ENCODE measurements around the gene ACKR2. TPM values are rescaled to one million over a fixed set of nuclear protein-coding genes. Genes with fewer than 3 reads are reported as not detected.

Gene ACKR2
- total RNA-seq, 6 experiments from 2014 or later, result 17.0 to 36.1 (median 23.0) TPM

- Histone ChIP-seq H3K36me3 (no peaks in the 10 kb centered on the region), H3K4me1 (peaks cover 0 to 66% (median 26%) of the 10 kb centered on the region in 4 donors), H3K27ac (peak overlapping the region; percentile 75 to 91 (median 87)), H3K27me3 (no peaks in the 10 kb centered on the region), H3K4me3 (no peak overlapping the region), H3K9me3 (no peaks in the 10 kb centered on the region)
- intact Hi-C loops (cut with DNase I), result no loop called here
- no peak for TF ChIP-seq POLR2A (IDR thresholded peaks at IDR 0.05)
- TF ChIP-seq CTCF (IDR thresholded peaks at IDR 0.05), result no peak
- peak; percentile 51 to 66 (median 65) for ATAC-seq
- WGBS (ENCODE audit: insufficient coverage, low coverage, low lambda C conversion rate, missing lambda C conversion rate), result 22% methylated on average over 5 of the region's 5 CpGs
- no peak for DNase-seq
Measured at GRCh38 chr3:42829083-42829627, 19.9 kb downstream of the ACKR2 start.

GRCh38 chr3:42829628-42830436, 20.6 kb downstream of the ACKR2 start:
- Histone ChIP-seq H3K27me3 (no peaks in the 10 kb centered on the region), H3K4me1 (peaks cover 0 to 66% (median 26%) of the 10 kb centered on the region in 4 donors), H3K9me3 (no peaks in the 10 kb centered on the region), H3K4me3 (no peak overlapping the region), H3K27ac (peak overlapping the region; percentile 75 to 91 (median 87)), H3K36me3 (no peaks in the 10 kb centered on the region)
- TF ChIP-seq POLR2A (IDR thresholded peaks at IDR 0.05) (no peak), CTCF (IDR thresholded peaks at IDR 0.05) (no peak)
- DNase-seq (peak in 1 of 3 donors; percentile 74), ATAC-seq (peak; percentile 59 to 84 (median 74))
- 26% methylated on average over 5 of the region's 5 CpGs for WGBS (ENCODE audit: insufficient coverage, low coverage, low lambda C conversion rate, missing lambda C conversion rate)
- intact Hi-C loops (cut with DNase I), result no loop called here

GRCh38 chr3:42830437-42831320, 21.4 kb downstream of the ACKR2 start:
- Histone ChIP-seq H3K27ac (peak overlapping the region; percentile 34 to 91 (median 87)), H3K36me3 (no peaks in the 10 kb centered on the region)
- no peak for DNase-seq

More at GRCh38 chr3:42830437-42831320, 21.4 kb downstream of the ACKR2 start:
- peak; percentile 61 to 79 (median 72) for ATAC-seq
- 8% methylated on average over 7 of the region's 7 CpGs for WGBS (ENCODE audit: insufficient coverage, low coverage, low lambda C conversion rate, missing lambda C conversion rate)
- Histone ChIP-seq H3K4me3 (no peak overlapping the region), H3K4me1 (peaks cover 0 to 65% (median 26%) of the 10 kb centered on the region in 4 donors), H3K9me3 (no peaks in the 10 kb centered on the region), H3K27me3 (no peaks in the 10 kb centered on the region)
- intact Hi-C loops (cut with DNase I), result no loop called here
- TF ChIP-seq POLR2A (IDR thresholded peaks at IDR 0.05), result no peak
- peak; percentile 45 to 84 (median 72) for TF ChIP-seq CTCF (IDR thresholded peaks at IDR 0.05)
